Liver (tissue), 2 donors: Measurements from ENCODE around the gene CES5A.

Experiments
- FOXA1 ChIP-seq: IDR thresholded peaks from 2 replicates; pipeline ENCODE4 v1.6.1; 2016; ENCODE audit warnings: antibody characterized with exemption
- SP1 ChIP-seq: IDR thresholded peaks from 2 replicates; pipeline ENCODE4 v1.6.1; 2018; ENCODE audit warnings: antibody characterized with exemption, mild to moderate bottlenecking
- TF ChIP-seq, protein P1 (sequence below): IDR thresholded peaks from 2 replicates; pipeline ENCODE4 v1.6.1; 2016; ENCODE audit warnings: antibody characterized with exemption
- donor health status: healthy.

DNA sequence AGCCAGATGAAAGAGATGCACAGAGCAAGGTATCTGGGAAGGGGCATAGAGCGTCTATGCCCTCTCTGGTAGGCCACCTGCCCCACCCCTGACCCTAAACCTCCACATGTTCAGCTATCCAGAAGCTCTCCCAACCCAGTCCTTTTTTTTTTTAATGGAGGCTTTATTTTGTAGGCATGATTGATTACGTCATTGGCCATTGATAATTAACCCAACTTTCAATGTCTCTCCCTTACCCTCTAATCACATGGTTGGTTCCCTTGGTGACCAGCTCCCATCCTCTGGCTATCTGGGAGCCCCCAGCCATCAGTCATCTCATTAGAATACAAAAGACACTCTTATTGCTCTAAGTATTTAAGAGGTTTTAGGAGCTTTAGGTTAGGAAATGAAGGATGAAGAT, 14.3 kb upstream of the CES5A start:
- TF ChIP-seq SP1 (no peak), FOXA1 (no peak)
- TF ChIP-seq, protein P1, sequence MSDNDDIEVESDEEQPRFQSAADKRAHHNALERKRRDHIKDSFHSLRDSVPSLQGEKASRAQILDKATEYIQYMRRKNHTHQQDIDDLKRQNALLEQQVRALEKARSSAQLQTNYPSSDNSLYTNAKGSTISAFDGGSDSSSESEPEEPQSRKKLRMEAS, result no peak
